A549 (cell line): ENCODE results near the gene CA12.

ENCODE experiments used
- BHLHE40 ChIP-seq: IDR thresholded peaks from 2 replicates; pipeline ENCODE4 v1.6.1; 2012; ENCODE audit warnings: low read depth, low read length, inconsistent platforms
- CTCF ChIP-seq: fragments of >200 bp; sonication (Bioruptor Twin); formaldehyde crosslinking; IDR thresholded peaks from 3 replicates; pipeline ENCODE4 v1.5.1; 2016
- FOSL2 ChIP-seq, 2 experiments: fragments of 450-650 bp in 1 of 2; fragments of >200 bp in 1 of 2; sonication (Bioruptor Twin) in 1 of 2; formaldehyde crosslinking; IDR thresholded peaks; 2 replicates each; pipeline versions ENCODE4 v1.5.0 to v1.6.1; 2016 to 2020; ENCODE audit warnings: mild to moderate bottlenecking in 1 of 2, moderate library complexity in 1 of 2
- HES2 ChIP-seq: fragments of >200 bp; sonication (Bioruptor Twin); formaldehyde crosslinking; IDR thresholded peaks from 2 replicates; pipeline ENCODE4 v1.6.1; 2016
- MAZ ChIP-seq: fragments of 150-350 bp; IDR thresholded peaks from 2 replicates; pipeline ENCODE4 v1.6.1; 2014; ENCODE audit warnings: antibody characterized with exemption, low read depth, low read length, borderline replicate concordance
- PBX3 ChIP-seq: IDR thresholded peaks from 2 replicates; pipeline ENCODE4 v1.6.1; 2012
- POLR2AphosphoS2 ChIP-seq: conservative IDR thresholded peaks from 2 replicates; pipeline ENCODE4 v1.6.1; 2012; ENCODE audit warnings: low read length, improper control_type of control experiment, inconsistent platforms
- RNF2 ChIP-seq: fragments of 200-600 bp; sonication (generic); IDR thresholded peaks from 2 replicates; pipeline ENCODE4 v1.6.1; 2016; ENCODE audit warnings: low read depth, mild to moderate bottlenecking, antibody characterized with exemption, moderate library complexity, borderline replicate concordance
- SMC3 ChIP-seq: fragments of >200 bp; sonication (Bioruptor Twin); formaldehyde crosslinking; IDR thresholded peaks from 3 replicates; pipeline ENCODE4 v1.6.1; 2018; ENCODE audit warnings: inconsistent platforms
- USF2 ChIP-seq: fragments of 450-650 bp; IDR thresholded peaks from 2 replicates; pipeline ENCODE4 v1.6.1; 2014; ENCODE audit warnings: antibody characterized with exemption

- no peak for TF ChIP-seq CTCF
- TF ChIP-seq POLR2AphosphoS2: no peak
- TF ChIP-seq SMC3: no peak
- TF ChIP-seq RNF2: no peak
- TF ChIP-seq MAZ: no peak
- no peak for TF ChIP-seq USF2
- TF ChIP-seq FOSL2 (IDR thresholded peaks at IDR 0.05): no peak
- no peak for TF ChIP-seq FOSL2 (CRISPR knock-in tag; IDR thresholded peaks at IDR 0.05)
- no peak for TF ChIP-seq PBX3
- no peak for TF ChIP-seq BHLHE40
- TF ChIP-seq HES2: no peak
Measured at GRCh38 chr15:63409179-63409578, 27.5 kb upstream of the CA12 start.
